Epithelial cell of esophagus (primary cell): ENCODE measurements around the gene CLDND2.
A peak's percentile ranks its signal among the peaks of the same experiment; 100 is the strongest.

Experiments used
- DNase-seq: peaks from one replicate; pipeline ENCODE4 v3.0.0; 2010; ENCODE audit warnings: low read depth
- H3K4me3 ChIP-seq: 2 replicates; pipeline ENCODE4 v1.5.1; 2011; ENCODE audit warnings: mild to moderate bottlenecking, low read length, control low read depth
- CTCF ChIP-seq: IDR thresholded peaks from 2 replicates; pipeline ENCODE4 v1.5.1; 2011; ENCODE audit warnings: low read depth, mild to moderate bottlenecking, low read length, control low read depth, inconsistent platforms; ENCODE audit not compliant: insufficient read depth; ENCODE audit errors: missing control alignments

Gene CLDND2

DNA sequence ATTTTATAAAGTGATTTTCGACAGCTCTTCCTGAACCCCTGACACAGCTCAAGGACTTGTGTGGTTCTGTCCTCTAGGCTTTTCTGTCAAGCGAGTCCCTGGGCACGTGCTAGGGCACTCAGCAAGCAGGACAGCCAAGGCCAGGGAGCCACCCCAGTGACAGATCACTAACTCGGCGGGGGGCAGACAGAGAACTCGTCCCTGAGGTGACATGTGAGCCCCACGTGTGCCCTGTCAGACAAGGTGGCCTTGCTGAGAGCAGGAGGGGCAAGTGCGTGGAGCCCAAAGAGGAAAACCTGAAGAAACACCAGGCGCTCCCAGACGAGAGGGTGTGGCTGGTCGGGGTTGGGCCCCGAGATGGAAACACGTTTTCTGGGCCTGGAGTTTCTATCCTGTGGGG, 7.6 kb downstream of the CLDND2 start:
- DNase-seq, result no peak
- TF ChIP-seq CTCF, result no peak
- no peak overlapping the region for H3K4me3 ChIP-seq

GRCh38 chr19:51359294-51359693, 9.5 kb downstream of the CLDND2 start:
- no peak overlapping the region for H3K4me3 ChIP-seq
- DNase-seq, result peak; percentile 89
- TF ChIP-seq CTCF, result no peak

DNA sequence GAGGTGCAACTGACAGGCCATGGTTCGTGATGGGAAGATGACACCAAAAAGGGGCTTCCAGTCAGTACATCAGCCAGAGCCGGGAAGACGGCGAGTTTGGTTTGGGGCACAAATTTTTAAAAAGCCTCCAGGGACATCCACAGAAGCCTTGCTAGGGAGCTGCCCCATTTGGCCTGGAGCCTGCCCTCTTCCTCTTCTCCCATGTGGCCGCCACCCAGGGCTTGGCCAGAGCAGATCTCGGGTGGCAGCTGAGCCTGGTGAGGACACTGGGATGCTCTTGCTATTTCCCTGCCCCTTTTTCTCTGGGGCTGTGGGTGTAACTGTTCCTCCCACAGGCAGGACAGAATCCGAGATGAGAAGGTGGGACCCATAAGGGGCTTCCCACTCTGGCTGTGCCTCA, 10.9 kb downstream of the CLDND2 start:
- no peak for DNase-seq
- H3K4me3 ChIP-seq, result no peak overlapping the region
- no peak for TF ChIP-seq CTCF

DNA sequence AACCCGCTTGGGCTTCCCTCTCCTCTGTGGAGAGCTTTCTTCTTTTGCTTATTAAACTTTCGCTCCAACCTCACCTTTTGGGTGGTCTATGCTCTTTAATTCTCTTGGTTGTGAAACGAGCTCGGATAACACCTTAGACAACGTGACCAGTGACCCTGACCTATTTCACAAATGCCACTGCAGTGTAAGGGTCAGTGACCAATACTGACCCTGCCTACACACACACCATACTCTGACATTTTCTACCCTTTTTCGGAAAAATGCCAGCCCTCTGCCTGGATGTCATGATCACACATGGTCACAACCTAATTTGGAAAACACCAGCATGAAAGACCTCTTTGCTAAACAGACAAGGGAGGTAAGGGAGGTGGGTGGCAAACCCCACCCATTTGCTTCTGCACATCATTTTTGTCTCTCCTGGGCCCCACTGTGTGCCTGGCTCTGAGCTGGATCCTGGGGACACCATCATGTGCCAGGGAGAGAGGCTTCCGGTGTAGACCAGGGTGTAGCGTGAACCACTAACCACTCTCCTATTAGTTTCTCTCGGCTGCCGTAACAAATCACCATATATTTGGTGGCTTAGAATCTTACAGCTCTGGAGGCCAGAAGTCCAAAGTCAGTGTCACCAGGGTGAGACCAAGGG, 12.5 kb downstream of the CLDND2 start:
- no peak for DNase-seq
- TF ChIP-seq CTCF, result no peak
- H3K4me3 ChIP-seq, result no peak overlapping the region

DNA sequence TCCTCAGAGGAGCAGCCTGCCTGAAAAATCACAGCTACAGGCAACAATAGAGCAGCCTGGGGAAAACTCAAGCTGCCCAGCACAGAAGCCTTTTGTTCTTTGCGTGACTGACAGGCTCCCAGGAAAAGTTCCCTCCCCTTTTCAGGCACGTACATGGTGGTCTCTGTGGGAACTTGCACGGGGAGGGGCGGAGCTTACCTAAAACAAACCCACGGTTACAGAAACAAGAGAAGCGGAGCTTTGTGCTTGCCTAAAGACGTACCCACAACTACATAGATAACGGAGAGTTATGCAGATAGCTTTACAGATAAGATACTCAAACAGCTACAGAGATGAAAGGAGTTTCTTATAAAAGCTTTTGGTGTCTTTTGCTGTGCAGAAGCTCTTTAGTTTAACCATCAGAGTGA, 14.1 kb downstream of the CLDND2 start:
- TF ChIP-seq CTCF, result no peak
- H3K4me3 ChIP-seq, result no peak overlapping the region
- no peak for DNase-seq

- TF ChIP-seq CTCF, result no peak
- no peak overlapping the region for H3K4me3 ChIP-seq
- DNase-seq, result no peak
Observed at GRCh38 chr19:51354103-51354741, 14.6 kb downstream of the CLDND2 start.
